A549 (cell line): ENCODE data around the gene ATF7IP2.

Experiments used
- CTCF ChIP-seq: fragments of >200 bp; sonication (Bioruptor Twin); formaldehyde crosslinking; IDR thresholded peaks from 3 replicates; pipeline ENCODE4 v1.5.1; 2016
- JUN ChIP-seq, 2 experiments: fragments of >200 bp; sonication (Bioruptor Twin); formaldehyde crosslinking; IDR thresholded peaks; 2 replicates in 1 of 2; 3 replicates in 1 of 2; pipeline ENCODE4 v1.6.1; 2016 to 2017
- POLR2A ChIP-seq: IDR thresholded peaks from 2 replicates; pipeline ENCODE4 v1.6.1; 2012; ENCODE audit warnings: mild to moderate bottlenecking, low read length

DNA sequence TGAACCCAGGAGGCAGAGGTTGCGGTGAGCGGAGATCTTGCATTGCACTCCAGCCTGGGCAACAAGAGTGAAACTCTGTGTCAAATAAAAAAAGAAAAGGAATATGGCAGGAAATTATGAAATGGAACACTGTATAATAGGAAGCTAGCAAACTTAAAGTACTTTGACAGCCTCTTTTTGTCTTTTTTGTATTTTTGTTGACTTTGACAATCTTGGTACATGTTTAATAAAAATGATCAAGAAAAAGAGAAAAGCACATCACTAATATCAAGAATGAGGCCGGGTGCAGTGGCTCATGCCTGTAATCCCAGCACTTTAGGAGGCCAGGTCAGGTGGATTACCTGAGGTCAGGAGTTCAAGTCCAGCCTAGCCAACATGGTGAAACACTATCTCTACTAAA lies 5.5 kb downstream of the ATF7IP2 start:
- TF ChIP-seq JUN (IDR thresholded peaks at IDR 0.05): no peak
- no peak for TF ChIP-seq CTCF
- no peak for TF ChIP-seq POLR2A
